GM18907 (cell line): Measurements from ENCODE around the gene POGZ.
"Not testable (repeated sequence)": the region's sequence is repeated elsewhere in the genome, so short reads cannot be mapped to it uniquely, and the experiment has no call there.

Source experiments
- ATAC-seq: cut with Tn5 transposase; IDR thresholded peaks from one replicate; pipeline ENCODE4 v1.9.1; 2021; ENCODE audit warnings: mild to moderate bottlenecking, moderate library complexity; ENCODE audit not compliant: unreplicated experiment

The POGZ gene

DNA sequence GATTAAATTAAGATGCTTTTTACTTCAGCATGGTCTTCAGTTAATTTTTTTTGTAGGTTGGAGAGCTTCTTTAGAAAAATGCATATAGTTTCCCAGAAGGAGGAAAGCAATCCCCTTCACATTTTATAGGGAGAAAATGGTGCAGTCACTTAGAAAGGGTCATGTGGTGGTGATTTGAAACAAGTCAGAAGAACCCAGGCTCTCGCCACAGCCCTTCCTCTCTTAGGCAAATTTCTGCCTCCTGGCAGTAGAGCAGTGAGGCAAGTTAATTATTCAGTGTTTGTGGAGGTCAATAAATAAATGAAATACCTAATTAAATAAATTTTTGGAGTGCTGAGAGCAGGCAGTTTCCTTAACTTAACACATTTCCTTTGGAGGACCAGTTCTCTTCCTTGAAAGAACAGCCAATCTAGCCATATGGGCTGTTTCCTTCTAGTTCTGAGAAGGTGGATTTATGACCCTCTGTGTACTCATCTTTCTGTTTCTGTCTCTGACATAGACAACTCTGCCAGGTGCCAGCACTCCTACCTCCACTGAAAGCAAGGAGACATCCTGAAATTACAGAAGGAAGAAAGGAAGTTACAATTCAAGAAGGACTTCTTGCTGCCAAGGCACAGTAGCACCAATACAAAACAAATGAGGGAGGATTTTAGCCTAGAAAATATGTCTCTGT, 19.0 kb upstream of the POGZ start:
- no peak for ATAC-seq

GRCh38 chr1:151477066-151477465, 17.8 kb upstream of the POGZ start:
- ATAC-seq = no peak

- ATAC-seq = no peak
These were observed 16.8 kb upstream of the POGZ start for GRCh38 chr1:151476083-151476482.

GRCh38 chr1:151475175-151475574, 15.9 kb upstream of the POGZ start:
- peak; percentile 65 for ATAC-seq

DNA sequence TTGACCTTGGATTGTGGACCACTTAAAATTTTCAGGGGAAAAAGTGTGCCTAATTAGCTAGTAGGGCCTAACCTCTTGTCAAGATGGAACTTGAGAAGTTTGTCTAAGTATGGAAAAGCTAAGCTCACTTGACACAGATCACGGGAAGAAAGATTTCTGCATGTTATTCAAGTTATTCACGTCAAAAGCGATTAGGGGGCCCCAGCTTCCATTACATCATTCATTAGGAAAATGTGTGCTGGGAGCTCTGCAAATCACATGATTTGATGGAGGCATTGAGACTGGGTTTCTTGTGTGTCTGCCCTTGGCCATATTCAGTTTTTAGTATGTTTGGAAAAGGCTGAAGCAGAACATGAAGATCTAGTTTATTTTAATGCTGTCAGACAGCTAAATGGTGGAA, 15.5 kb upstream of the POGZ start:
- ATAC-seq = no peak

- ATAC-seq = no peak
These were observed 13.8 kb upstream of the POGZ start for GRCh38 chr1:151472856-151473731.

- no peak for ATAC-seq
These were observed 5.7 kb upstream of the POGZ start for GRCh38 chr1:151465026-151465425.

DNA sequence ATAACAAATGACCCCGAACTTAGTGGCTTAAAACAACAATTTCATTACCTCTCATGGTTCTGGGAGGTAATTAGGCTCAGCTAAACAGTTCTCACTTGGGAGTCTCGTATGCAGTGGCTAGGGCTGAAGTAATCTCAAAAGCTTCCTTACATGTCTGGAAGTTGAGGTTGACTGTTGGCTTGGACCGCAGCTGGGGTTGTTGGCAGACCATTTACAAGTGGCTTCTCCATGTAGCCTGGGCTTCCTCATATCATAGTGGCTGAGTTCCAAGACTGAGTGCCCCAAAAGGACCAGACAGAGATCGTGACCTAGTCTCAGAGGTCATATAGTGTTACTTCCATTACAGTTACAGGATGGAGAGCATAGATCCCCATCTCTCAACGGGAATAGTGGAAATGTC, 2.4 kb upstream of the POGZ start:
- no peak for ATAC-seq

DNA sequence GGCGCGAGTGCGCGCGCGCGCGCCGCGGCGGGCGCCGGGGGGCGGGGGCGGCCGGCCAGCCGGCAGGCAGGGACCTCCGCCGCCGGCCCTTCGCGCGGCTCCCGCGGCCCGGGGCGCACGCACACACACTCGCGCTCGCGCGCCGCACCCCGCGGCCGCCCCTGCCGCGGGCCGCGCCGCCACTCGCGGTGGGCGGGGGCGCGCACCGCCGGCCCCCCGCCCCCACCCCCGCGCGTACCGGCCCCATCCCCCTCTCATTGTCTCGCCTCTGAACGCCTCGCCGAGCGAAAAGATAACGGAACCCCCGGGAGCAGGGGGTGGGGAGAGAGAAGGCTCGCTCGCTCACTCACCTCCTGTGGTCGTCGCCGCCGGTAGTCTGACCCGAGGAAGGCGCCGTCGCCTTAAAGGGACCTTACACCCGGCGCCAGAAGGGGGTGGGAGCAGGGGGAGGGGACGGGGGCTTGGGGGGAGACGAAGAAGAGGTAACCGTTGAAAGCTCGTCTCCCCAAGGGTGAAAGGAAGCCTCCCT, 428 bp downstream of the POGZ start:
- ATAC-seq = peak; percentile 33

DNA sequence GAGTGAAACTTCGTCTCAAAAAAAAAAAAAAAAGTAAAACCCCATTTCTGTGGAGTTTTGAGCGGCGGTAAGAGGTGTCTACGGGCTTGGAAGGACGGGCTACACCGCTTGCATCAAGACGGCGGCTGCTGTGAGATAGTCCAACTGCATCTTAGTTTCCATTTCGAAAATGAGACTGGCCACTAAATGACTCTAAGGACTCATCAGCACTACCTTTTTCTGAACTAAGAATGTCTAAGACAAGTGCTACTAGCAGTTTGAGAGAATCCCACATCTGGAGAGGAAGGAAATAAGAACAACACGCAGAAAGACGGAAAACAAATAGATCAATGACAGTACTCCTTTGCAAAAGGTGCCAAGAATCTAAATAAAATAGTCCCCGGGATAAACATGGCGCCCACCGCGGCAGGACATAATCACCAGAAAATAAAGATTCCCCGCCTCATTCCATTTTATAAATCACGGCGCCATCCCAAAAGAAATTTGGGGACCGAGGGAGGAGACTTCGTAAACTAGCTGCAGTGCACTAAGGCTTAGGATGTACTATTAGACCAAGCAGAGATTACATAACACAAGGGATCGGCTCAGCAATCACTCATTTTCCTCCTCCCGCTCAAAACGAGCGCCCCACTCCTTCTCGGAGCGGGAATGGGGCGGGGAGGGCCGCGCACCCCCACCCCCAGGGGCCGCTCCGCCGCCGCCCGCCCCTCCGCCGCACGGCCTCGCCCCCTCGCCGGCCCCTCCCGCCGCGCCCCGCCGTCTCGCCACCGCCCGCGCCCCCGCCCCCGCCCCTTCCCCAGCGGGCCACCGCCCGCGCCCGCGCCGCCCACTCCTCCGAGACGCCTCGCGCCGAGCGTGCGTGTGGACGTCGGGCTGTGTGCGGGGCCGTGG, 1.1 kb downstream of the POGZ start:
- ATAC-seq = peak; percentile 32

- ATAC-seq = no peak
These were observed 3.3 kb downstream of the POGZ start for GRCh38 chr1:151455966-151456365.

- ATAC-seq = no peak
These were observed 4.1 kb downstream of the POGZ start for GRCh38 chr1:151455231-151455630.

- no peak for ATAC-seq
These were observed 11.6 kb downstream of the POGZ start for GRCh38 chr1:151447696-151448095.

- no peak for ATAC-seq
These were observed 14.5 kb downstream of the POGZ start for GRCh38 chr1:151444783-151445177.

DNA sequence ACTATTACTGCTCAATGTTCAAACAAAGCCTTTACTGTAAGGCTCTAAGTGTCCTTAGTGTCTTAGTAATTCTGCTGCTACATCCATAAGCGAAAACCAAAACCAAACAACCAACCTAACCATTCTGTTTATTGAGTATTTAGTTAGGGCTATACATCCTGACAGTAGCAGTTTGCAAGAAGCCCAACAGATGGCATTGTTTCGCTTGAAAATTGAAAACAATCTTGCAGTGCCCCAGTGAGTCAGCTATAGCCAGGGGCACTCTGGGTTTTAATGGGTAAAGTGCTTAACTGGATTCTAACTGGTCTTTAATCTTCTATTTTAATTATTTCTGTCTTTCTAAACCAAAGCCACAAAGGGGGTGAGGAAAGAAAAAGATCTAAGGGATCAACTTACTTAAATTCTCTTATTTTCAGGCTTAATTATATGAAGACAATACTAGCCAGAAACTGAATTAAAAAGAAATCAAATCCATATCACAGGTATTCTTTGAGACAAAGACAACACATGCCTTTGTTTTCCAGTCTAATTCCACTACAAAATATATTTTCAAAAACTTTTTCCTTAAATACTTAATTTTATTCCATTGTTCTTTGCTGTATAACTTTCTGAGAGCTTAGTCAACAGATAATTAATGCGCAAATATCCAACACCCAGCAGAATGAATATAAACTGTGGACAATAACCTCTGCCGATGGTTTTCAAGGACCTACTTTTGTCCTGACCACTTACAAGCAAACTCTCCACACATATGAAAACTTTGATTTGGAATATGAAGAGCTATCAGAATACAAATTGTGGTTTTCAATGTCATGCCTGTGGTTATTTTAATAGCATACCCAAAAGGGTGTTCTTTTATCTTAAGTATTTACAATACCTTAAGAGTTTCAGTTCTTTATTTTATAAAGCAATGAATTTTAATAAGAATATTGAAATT, 15.2 kb downstream of the POGZ start:
- ATAC-seq = peak; percentile 76

DNA sequence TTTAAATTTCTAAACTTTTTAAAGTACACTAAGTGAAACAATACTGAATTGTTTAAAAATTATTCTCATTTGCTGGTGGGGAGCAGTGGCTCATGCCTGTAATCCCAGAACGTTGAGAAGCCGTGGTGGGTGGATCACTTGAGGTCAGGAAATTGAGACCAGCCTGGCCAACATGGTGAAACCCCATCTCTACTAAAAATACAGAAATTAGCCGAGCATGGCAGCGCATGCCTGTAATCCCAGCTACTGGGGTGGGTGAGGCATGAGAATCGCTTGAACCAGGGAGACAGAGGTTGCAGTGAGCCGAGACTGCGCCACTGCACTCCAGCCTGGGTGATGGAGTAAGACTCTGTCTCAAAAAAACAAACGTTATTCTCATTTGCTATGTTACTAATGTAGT, 21.9 kb downstream of the POGZ start:
- not testable (repeated sequence) for ATAC-seq

GRCh38 chr1:151436985-151437384, 22.3 kb downstream of the POGZ start:
- no peak for ATAC-seq

- no peak for ATAC-seq
These were observed 24.1 kb downstream of the POGZ start for GRCh38 chr1:151435174-151435573.

- ATAC-seq = not testable (repeated sequence)
These were observed 25.5 kb downstream of the POGZ start for GRCh38 chr1:151433827-151434226.

DNA sequence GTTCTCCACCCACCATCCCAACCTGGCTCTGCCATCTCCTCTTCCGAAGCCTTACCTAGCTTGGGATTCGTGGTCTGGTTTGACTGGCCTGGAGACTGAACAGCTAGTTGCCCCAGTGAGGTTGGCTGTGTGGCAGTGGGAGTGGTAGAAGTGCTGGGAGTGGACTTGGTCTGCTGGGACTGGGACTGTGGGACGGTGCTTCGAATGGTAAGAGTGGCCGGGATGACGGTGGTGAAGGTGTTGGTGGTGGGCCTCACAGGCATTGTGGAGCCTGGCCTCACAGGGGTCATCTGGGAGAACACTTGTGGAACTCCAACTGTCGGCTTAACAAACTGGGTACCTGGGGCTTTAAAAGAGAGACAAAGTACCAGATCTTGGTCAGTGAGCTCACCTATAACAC, 31.2 kb downstream of the POGZ start:
- no peak for ATAC-seq
